ENCODE data around the gene PCDH9. TPM values are rescaled to one million over a fixed set of nuclear protein-coding genes. Genes with fewer than 3 reads are reported as not detected.

Gene PCDH9
- total RNA-seq, 1 donor from 2014 or later, result 33.8 TPM

DNA sequence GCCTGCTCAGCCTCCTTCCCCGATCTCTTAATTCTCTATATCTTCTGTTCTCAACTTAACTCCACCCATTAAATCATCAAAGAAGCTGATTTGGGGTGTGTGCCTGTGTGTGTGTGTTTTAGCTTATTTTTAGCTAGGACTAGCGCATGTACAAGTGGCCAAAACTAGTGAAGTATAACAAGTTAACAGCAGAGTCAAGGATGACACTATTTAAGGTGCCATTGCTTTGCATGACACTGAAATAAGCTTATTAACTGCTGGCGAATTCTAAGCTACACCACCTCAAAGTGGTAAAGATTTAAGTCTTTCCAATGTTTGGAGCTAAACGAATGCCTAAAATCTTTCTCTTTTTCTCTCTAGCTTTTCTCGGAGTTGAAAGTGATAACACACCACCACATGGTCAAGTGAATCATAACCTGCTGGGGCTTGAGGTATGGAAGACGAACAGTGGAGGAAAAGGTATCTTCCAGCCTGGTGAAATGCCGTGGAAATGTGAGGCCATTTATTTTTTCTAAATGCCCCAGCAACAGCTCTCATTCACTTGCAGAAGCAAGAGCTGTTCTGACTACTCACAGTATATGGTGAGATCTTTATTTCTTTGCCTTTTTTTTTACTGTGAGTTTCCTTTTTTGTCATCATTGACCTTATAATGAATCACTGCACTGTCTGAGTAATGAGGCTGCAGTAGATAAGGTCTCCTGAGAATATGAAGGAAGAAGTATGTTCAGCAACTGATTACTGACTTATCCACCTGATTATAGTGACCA is 570.3 kb downstream of the PCDH9 start:
- no peak for DNase-seq (ENCODE audit: extremely low spot score, unreplicated experiment)
- TF ChIP-seq, protein P1, sequence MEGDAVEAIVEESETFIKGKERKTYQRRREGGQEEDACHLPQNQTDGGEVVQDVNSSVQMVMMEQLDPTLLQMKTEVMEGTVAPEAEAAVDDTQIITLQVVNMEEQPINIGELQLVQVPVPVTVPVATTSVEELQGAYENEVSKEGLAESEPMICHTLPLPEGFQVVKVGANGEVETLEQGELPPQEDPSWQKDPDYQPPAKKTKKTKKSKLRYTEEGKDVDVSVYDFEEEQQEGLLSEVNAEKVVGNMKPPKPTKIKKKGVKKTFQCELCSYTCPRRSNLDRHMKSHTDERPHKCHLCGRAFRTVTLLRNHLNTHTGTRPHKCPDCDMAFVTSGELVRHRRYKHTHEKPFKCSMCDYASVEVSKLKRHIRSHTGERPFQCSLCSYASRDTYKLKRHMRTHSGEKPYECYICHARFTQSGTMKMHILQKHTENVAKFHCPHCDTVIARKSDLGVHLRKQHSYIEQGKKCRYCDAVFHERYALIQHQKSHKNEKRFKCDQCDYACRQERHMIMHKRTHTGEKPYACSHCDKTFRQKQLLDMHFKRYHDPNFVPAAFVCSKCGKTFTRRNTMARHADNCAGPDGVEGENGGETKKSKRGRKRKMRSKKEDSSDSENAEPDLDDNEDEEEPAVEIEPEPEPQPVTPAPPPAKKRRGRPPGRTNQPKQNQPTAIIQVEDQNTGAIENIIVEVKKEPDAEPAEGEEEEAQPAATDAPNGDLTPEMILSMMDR (IDR thresholded peaks at IDR 0.05), result no peak
- no peak overlapping the region for H3K27ac Mint-ChIP-seq (ENCODE audit: unreplicated experiment)
- H3K4me1 Mint-ChIP-seq (ENCODE audit: unreplicated experiment), result peaks cover 33% of the 10 kb centered on the region
- no peaks in the 10 kb centered on the region for H3K9me3 Mint-ChIP-seq (ENCODE audit: unreplicated experiment)
- no peaks in the 10 kb centered on the region for H3K27me3 Mint-ChIP-seq (ENCODE audit: unreplicated experiment)
- no peak overlapping the region for H3K4me3 Mint-ChIP-seq (ENCODE audit: unreplicated experiment)
- no peaks in the 10 kb centered on the region for H3K36me3 Mint-ChIP-seq (ENCODE audit: unreplicated experiment)

DNA sequence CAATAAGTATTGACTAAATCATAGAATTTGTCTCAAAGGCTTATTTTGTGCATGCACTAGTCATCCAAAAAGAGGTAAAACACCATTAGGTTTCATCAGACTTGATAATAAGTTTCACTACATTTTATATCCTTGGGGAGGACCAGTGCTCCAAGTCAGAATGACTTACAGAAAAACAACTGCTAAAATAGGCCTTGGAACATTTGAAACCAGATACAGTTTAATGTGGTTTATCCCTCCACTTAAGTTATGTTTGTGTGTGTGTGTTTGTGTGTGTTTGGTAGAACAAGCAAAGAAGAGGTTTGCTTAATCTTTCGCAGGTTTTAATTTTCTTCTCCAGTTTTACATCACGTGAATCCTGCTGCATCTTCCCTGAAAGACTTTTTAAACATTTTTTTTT is 570.9 kb downstream of the PCDH9 start:
- Mint-ChIP-seq H3K36me3 (ENCODE audit: unreplicated experiment) (no peaks in the 10 kb centered on the region), H3K27ac (ENCODE audit: unreplicated experiment) (no peak overlapping the region), H3K4me3 (ENCODE audit: unreplicated experiment) (no peak overlapping the region), H3K27me3 (ENCODE audit: unreplicated experiment) (no peaks in the 10 kb centered on the region), H3K9me3 (ENCODE audit: unreplicated experiment) (no peaks in the 10 kb centered on the region), H3K4me1 (ENCODE audit: unreplicated experiment) (peaks cover 35% of the 10 kb centered on the region)
- no peak for DNase-seq (ENCODE audit: extremely low spot score, unreplicated experiment)
- TF ChIP-seq, protein P1 (IDR thresholded peaks at IDR 0.05), result no peak

- Mint-ChIP-seq H3K27me3 (ENCODE audit: unreplicated experiment) (no peaks in the 10 kb centered on the region), H3K27ac (ENCODE audit: unreplicated experiment) (no peak overlapping the region), H3K4me3 (ENCODE audit: unreplicated experiment) (no peak overlapping the region), H3K4me1 (ENCODE audit: unreplicated experiment) (peaks cover 35% of the 10 kb centered on the region), H3K9me3 (ENCODE audit: unreplicated experiment) (no peaks in the 10 kb centered on the region), H3K36me3 (ENCODE audit: unreplicated experiment) (peaks cover 4% of the 10 kb centered on the region)
- DNase-seq (ENCODE audit: extremely low spot score, unreplicated experiment), result no peak
- TF ChIP-seq, protein P1 (IDR thresholded peaks at IDR 0.05), result no peak
Measured at GRCh38 chr13:66657165-66657881, 572.8 kb downstream of the PCDH9 start.

DNA sequence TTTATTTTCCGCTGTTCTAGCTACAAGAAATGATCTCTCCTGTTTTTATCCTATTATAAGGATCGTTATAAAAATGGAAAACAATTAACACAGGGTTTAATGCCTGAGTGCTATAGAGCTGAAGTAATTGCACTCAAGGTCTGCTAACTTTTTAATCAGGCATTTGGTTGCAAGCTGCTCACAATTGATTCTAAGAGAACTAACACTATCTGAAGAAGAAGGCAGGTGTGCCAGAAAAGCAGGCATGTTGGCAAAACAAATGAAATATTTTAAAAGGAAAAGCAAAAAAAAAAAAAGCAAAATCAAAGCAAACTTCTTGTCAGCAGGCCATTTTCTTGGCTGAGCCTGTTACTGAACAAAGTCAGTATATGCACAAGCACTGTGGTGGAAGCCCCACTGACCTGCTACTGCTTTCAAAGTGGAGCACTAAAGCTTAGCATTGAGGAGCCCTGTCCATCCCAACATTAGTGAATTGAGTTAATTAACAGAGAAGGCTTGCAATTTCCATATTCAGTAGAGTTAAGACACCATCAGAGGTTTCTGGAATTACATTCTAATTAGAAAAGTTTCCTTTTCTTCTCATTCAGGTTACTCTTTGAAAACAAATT is 574.2 kb downstream of the PCDH9 start:
- Mint-ChIP-seq H3K27me3 (ENCODE audit: unreplicated experiment) (no peaks in the 10 kb centered on the region), H3K9me3 (ENCODE audit: unreplicated experiment) (no peaks in the 10 kb centered on the region), H3K36me3 (ENCODE audit: unreplicated experiment) (peaks cover 4% of the 10 kb centered on the region), H3K4me3 (ENCODE audit: unreplicated experiment) (no peak overlapping the region), H3K27ac (ENCODE audit: unreplicated experiment) (no peak overlapping the region), H3K4me1 (ENCODE audit: unreplicated experiment) (peaks cover 35% of the 10 kb centered on the region)
- no peak for DNase-seq (ENCODE audit: extremely low spot score, unreplicated experiment)
- TF ChIP-seq, protein P1 (IDR thresholded peaks at IDR 0.05), result no peak
